Posterior vena cava (tissue), 2 donors: ENCODE results near the gene KBTBD13. TPM values are rescaled to one million over a fixed set of nuclear protein-coding genes. Genes with fewer than 3 reads are reported as not detected.

ENCODE experiments used
- DNase-seq: peaks from one replicate; pipeline ENCODE4 v3.0.0-alpha.2; 2020; ENCODE audit warnings: low spot score
- intact Hi-C, 2 donors: fragments of 100-400 bp; cut with DNase I; formaldehyde crosslinking; loops; one replicate each; pipeline versions ENCODE4 v1.14.1 to v1.14.2; 2022 to 2023
- total RNA-seq, 2 donors: library from RNA; stranded (reverse); fragmentation: NEBNext Ultra II Directional; extraction: Animal tissue kit (Norgen Biotek cat#: 25700); gene quantifications; one replicate each; pipeline ENCODE4 v1.2.1, GENCODE V29; 2021
- donor health status: DM: yes; HTN: yes; CAD: no.
- donor health status: DM: yes; HTN: yes; CAD: no.

KBTBD13 gene
- total RNA-seq, 2 donors from 2014 or later = 0.37 to 0.57 TPM

- no peak for DNase-seq
- intact Hi-C loops = no loop called here
These were observed 28.3 kb upstream of the KBTBD13 start for GRCh38 chr15:65048241-65048640.

- DNase-seq = peak; percentile 95
- intact Hi-C loops = no loop called here
These were observed 27.1 kb upstream of the KBTBD13 start for GRCh38 chr15:65049418-65049840.

DNA sequence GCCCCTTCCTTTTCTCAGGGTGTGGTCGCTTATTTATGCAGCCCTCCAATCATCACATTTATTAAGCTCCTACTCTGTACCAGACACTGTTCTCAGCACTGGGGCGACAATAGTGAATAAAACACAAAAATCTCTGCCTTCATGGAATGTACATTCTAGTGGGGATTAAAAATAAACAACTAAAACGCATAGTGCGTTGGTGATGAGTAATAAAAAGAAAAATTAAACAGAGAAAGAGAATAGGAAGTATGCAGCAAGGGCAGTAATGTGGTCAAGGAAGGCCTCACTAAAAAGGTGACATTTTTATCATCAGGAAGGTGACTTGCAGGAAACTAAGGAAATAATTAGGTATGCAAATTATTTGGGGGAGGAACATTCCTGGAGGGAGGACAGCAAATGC, 26.3 kb upstream of the KBTBD13 start:
- intact Hi-C loops = loop anchor here in 1 of 2 donors (5.0 kb wide), 1 partner anchor 37 kb away; no protein-coding TSS in a partner anchor
- DNase-seq = no peak

- DNase-seq = peak; percentile 72
- intact Hi-C loops = loop anchor here in 1 of 2 donors (5.0 kb wide), 1 partner anchor 36 kb away; no protein-coding TSS in a partner anchor
These were observed 25.3 kb upstream of the KBTBD13 start for GRCh38 chr15:65051266-65051665.

DNA sequence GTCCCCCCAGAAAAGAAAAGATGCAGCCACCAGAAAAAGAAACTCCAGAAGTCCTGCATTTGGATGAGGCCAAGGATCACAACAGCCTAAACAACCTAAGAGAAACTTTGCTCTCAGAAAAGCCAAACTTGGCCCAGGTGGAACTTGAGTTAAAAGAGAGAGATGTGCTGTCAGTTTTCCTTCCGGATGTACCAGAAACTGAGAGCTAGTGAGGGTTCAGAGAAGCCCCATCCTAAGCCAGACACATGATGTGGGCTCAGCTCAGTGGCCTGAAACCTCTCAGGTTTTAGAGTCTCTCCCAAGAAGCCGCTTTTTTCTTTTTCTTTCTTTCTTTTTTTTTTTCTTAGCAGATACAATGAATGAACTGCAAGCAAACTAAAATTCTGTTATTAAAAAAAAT, 23.6 kb upstream of the KBTBD13 start:
- no peak for DNase-seq
- intact Hi-C loops = loop anchor here in 1 of 2 donors (5.0 kb wide), 1 partner anchor 34 kb away; no protein-coding TSS in a partner anchor

DNA sequence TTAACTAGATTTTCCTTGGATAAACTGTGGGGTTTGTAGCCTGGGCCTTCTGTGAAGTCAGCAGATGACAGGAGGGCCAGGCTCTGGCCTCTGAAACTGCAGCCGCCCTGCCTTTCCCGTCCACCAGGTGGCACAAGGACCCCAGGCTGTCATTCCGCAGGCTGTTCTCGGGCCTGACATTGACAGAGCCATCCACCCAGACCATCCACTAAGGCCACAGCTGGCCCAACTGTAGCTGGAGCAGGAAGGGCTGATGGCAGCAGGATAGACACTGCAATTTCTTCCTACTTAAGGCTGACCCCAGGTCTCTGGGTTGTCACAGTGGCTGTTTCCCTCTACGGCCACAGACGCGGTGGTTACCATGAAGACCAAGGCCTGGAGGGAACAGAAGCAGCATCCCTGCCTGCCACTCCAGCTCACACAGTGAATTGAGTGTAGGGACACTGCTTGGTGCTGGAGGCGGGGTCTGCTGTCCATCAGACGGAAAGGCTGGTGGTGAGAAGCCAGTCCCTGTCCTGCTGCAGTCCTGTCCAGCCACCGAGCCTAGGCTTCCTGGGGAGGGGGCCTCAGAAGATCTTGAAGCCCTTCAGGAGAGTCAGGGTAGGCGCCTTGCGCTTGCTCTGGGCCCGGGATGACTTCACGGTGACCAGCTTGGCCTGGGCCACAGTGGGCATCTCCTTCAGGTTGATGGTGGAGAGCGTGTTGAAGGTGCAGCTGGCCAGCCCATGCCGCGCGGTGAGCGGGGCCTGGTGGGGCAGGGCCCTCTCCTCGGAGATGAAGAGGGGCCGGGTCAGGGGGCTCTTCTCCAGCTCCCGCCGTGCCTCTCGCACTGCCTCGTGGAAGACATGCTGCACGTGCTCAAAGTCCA, 22.0 kb upstream of the KBTBD13 start:
- intact Hi-C loops = loop anchor here in 1 of 2 donors (5.0 kb wide), 1 partner anchor 33 kb away; no protein-coding TSS in a partner anchor
- peak; percentile 91 for DNase-seq

GRCh38 chr15:65055201-65055870, 21.2 kb upstream of the KBTBD13 start:
- intact Hi-C loops = no loop called here
- peak; percentile 46 for DNase-seq

DNA sequence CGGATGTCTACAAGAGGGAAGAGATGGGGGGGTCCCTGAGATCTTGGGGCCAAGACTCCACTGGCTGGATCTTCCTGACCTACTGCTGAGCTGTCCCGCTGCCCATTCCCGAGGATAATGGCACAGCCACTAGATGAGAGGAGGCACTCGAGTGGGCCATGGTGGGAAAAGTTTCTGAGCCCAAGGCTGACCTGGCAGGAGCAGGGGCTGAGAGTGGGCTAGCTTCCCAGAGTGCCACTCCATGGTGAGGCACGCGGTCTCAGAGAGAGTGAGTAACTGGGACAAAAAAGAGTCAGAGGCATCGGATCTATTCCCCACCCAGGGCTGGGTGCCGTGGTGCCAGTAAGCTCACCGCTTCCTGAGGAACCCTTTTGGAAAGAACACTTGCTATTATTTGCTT, 20.4 kb upstream of the KBTBD13 start:
- intact Hi-C loops = no loop called here
- DNase-seq = no peak

- intact Hi-C loops = no loop called here
- DNase-seq = no peak
These were observed 19.5 kb upstream of the KBTBD13 start for GRCh38 chr15:65056868-65057548.

DNA sequence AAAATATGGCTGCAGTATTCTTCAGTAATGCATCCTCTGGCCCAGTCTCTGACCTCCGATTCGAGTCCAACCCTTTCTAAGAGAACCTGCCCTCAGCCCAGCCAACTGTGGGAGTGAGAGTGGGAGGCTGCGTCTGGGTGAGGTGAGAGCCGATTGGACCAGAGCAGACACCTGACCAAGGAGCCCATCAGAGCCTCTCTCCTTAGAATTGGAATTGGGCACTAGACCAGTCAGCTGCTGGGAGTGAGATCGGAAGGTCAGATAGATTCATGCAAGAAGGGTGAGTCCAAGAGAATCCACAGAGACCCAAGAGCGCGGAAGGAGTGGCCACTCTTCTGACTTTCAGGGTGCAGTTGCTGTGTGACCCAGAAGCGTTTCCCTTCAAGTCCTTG, 19.0 kb upstream of the KBTBD13 start:
- peak; percentile 24 for DNase-seq

GRCh38 chr15:65058394-65059368, 17.9 kb upstream of the KBTBD13 start:
- intact Hi-C loops = no loop called here
- DNase-seq = no peak

More for the DNA sequence above, 19.0 kb upstream of the KBTBD13 start:
- intact Hi-C loops = no loop called here

- intact Hi-C loops = no loop called here
These were observed 17.2 kb upstream of the KBTBD13 start for GRCh38 chr15:65059369-65059750.

DNA sequence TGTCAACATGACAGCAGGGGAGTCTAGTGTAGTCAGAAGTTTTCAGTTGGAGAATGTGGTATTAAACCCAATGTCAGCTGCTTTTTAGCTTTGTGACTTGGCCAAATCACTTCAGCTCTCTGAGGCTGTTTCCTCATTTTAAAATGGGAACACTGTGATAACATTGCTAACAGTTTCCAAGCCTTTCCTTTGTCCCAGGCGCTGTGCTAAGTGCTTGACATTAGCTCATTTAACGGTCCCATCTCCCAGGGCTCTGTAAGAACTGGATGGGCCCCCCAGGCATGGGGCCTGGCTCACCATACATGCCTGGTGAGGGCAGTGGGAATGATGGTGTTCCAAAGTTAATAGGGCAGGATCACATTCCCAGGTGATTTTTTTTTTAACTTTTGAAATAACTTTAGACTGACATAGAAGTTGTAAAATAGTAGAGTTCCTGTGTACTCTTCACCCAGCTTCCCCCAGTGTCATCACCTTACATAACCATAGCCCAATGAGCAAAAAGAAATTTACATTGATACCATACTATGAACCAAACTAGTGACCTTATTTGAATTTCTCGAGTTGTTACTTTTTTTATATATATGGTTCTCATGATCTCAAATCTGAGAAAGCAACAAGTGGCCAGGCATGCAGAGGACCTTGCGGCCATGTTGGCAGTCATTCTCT, 16.5 kb upstream of the KBTBD13 start:
- DNase-seq = peak; percentile 20
- intact Hi-C loops = loop anchor here in 1 of 2 donors (5.0 kb wide), 1 partner anchor 1682 kb away; no protein-coding TSS in a partner anchor

More at GRCh38 chr15:65059369-65059750, 17.2 kb upstream of the KBTBD13 start:
- DNase-seq = peak; percentile 43

GRCh38 chr15:65060641-65061397, 15.7 kb upstream of the KBTBD13 start:
- intact Hi-C loops = loop anchor here in 1 of 2 donors (5.0 kb wide), 1 partner anchor 1681 kb away; no protein-coding TSS in a partner anchor
- peak; percentile 87 for DNase-seq

DNA sequence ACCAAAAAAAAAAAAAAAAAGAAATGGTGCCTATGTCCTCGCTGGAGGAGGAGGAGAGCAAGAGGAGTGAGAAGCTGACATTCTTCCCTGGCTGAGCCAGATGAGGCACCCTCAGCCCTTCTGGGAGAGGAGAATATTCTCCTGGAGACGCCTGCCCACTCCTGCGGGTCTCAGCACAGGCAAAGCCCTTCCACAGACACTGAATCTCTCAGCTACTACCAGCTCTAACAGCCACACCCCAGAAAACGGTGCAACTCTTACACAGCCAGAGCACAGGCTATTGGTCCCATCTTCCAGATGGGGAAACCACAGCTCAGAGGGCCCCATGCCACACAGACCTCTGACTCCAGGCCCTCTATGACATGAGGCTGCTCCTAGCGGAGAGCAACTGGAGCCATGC, 14.5 kb upstream of the KBTBD13 start:
- peak; percentile 18 for DNase-seq
- intact Hi-C loops = loop anchor here in 1 of 2 donors (5.0 kb wide), 1 partner anchor 1680 kb away; no protein-coding TSS in a partner anchor

DNA sequence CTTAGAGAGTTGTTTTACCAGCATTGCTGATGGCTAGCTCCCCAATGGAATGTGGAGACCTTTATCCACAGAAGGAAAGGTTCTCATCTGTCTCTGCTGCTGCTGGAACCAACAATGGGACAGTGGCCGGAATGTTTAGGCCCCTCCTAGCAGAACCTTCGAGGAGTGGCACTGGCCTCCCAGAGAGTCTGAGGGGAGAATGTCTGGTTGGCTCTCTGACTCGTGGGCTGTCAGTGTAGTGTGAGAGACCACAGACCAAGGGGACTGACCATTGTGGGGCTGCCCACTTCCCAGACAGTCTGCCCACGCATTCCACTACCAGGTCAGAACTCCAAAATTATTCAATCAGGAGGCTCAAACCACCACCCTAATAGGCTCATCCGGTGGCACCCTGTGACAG, 13.8 kb upstream of the KBTBD13 start:
- intact Hi-C loops = loop anchor here in 1 of 2 donors (5.0 kb wide), 1 partner anchor 1680 kb away; no protein-coding TSS in a partner anchor
- no peak for DNase-seq
